K562 (cell line): ENCODE results near the gene SUCO. TPM values are rescaled to one million over a fixed set of nuclear protein-coding genes. Genes with fewer than 3 reads are reported as not detected.

ENCODE experiments used
- ATAC-seq: fragments of 200-7000 bp; cut with Tn5 transposase; 3 replicates; pipeline ENCODE4 v1.9.1; 2020; ENCODE audit warnings: moderate library complexity
- BruUV-seq: library from RNA; stranded (reverse); fragments of 400-500 nt; replicated peaks from 2 replicates; lab custom pipeline; 2021; lab: Mats Ljungman, UMichigan
- CTCF ChIA-PET: fragments of 300-600 bp; formaldehyde crosslinking; extraction: SDS; loops from one replicate; lab custom pipeline; 2021; ENCODE audit warnings: low intra/inter-chr PET ratio; lab: Yijun Ruan, JAX
- POLR2A ChIA-PET: fragments of 300-600, 350-650 bp; sonication (Branson Sonifier 250); formaldehyde crosslinking; extraction: SDS; loops from one replicate; lab custom pipeline; 2021; ENCODE audit warnings: antibody characterized with exemption, inconsistent platforms; lab: Yijun Ruan, JAX
- DNase-seq, 4 experiments: peaks; one replicate each; pipeline versions ENCODE4 v3.0.0 to v3.0.0-alpha.2; 2011 to 2018; ENCODE audit warnings: low spot score in 3 of 4, mixed read lengths in 3 of 4; ENCODE audit errors: extremely low read depth in 1 of 4
- FAIRE-seq: peaks from 2 replicates; lab custom pipeline; 2011; peaks lifted over from hg19 to GRCh38; lab: Jason Lieb, UNC
- H2AFZ ChIP-seq: 2 replicates; pipeline ENCODE4 v1.6.0; 2011; ENCODE audit warnings: low read depth, low read length, control low read depth, inconsistent platforms
- H3K27ac ChIP-seq: fragments of 200-600 bp; 3 replicates; pipeline ENCODE4 v1.8.0; 2011; ENCODE audit warnings: low read depth, mild to moderate bottlenecking, control low read depth, inconsistent platforms, low read length, moderate library complexity, mixed read lengths; ENCODE audit errors: extremely low read depth
- H3K27me3 ChIP-seq, 2 experiments: fragments of 300-600 bp in 1 of 2; 2 replicates in 1 of 2; 3 replicates in 1 of 2; pipeline versions ENCODE4 v1.6.0 to v1.8.0; 2011; ENCODE audit warnings: inconsistent platforms in 2 of 2, low read length in 2 of 2, mild to moderate bottlenecking in 1 of 2, mixed read lengths in 1 of 2, moderate library complexity in 1 of 2; ENCODE audit not compliant: control insufficient read depth in 2 of 2, insufficient read depth in 2 of 2
- H3K36me3 ChIP-seq: fragments of 300-600 bp; 3 replicates; pipeline ENCODE4 v1.8.0; 2011; ENCODE audit warnings: mild to moderate bottlenecking, low read length, inconsistent platforms; ENCODE audit not compliant: control insufficient read depth, insufficient read depth
- H3K4me1 ChIP-seq, 2 experiments: fragments of 200-600 bp in 1 of 2; replicated peaks in 1 of 2; 2 replicates in 1 of 2; 3 replicates in 1 of 2; pipeline versions ENCODE4 v1.5.1 to v1.8.0; 2011; ENCODE audit warnings: inconsistent platforms in 2 of 2, low read length in 2 of 2, mild to moderate bottlenecking in 1 of 2, mixed read lengths in 1 of 2, moderate library complexity in 1 of 2; ENCODE audit not compliant: control insufficient read depth in 2 of 2, insufficient read depth in 2 of 2
- H3K4me2 ChIP-seq: 2 replicates; pipeline ENCODE4 v1.6.1; 2011; ENCODE audit warnings: low read length, control low read depth, inconsistent platforms, mixed read lengths; ENCODE audit not compliant: insufficient read depth
- H3K4me3 ChIP-seq: fragments of 200-600 bp; sonication (generic), shearing (Covaris generic); 2 replicates; pipeline ENCODE4 v1.5.1; 2016; ENCODE audit warnings: control low read depth, inconsistent platforms
- H3K79me2 ChIP-seq: fragments of 200-600 bp; 3 replicates; pipeline ENCODE4 v1.8.0; 2011; ENCODE audit warnings: low read length, inconsistent platforms; ENCODE audit not compliant: control insufficient read depth, insufficient read depth
- H3K9ac ChIP-seq, 2 experiments: 2 replicates each; pipeline versions ENCODE4 v1.6.0 to v1.6.1; 2011; ENCODE audit warnings: low read depth in 2 of 2, low read length in 2 of 2, control low read depth in 1 of 2, inconsistent platforms in 1 of 2, mild to moderate bottlenecking in 1 of 2, mixed read lengths in 1 of 2; ENCODE audit not compliant: insufficient read depth in 1 of 2
- H3K9me1 ChIP-seq: one replicate; pipeline ENCODE4 v1.6.0; 2011; ENCODE audit warnings: inconsistent platforms, mild to moderate bottlenecking, low read length, moderate library complexity; ENCODE audit not compliant: control insufficient read depth, insufficient read depth
- H3K9me3 ChIP-seq: replicated peaks from 2 replicates; pipeline ENCODE4 v1.5.1; 2011; ENCODE audit warnings: low read depth, low read length, inconsistent platforms; ENCODE audit not compliant: control insufficient read depth, insufficient read depth
- H4K20me1 ChIP-seq: replicated peaks from 2 replicates; pipeline ENCODE4 v1.6.1; 2011; ENCODE audit warnings: low read length, inconsistent platforms, mixed read lengths; ENCODE audit not compliant: control insufficient read depth, insufficient read depth
- MAX ChIP-seq: sonication (generic); formaldehyde crosslinking; IDR thresholded peaks from 2 replicates; pipeline ENCODE4 v1.9.0; 2022; ENCODE audit warnings: mild to moderate bottlenecking, missing genetic modification reagents
- NFRKB ChIP-seq: fragments of 450-650 bp; IDR thresholded peaks from 2 replicates; pipeline ENCODE4 v1.6.1; 2016; ENCODE audit warnings: low read depth
- TEAD1 ChIP-seq, 2 experiments: fragments of 450-650 bp in 1 of 2; sonication (generic) in 1 of 2; formaldehyde crosslinking; IDR thresholded peaks; 2 replicates each; pipeline versions ENCODE4 v1.4.0 to v1.8.0; 2020 to 2022; ENCODE audit warnings: mild to moderate bottlenecking in 2 of 2, missing genetic modification reagents in 1 of 2
- ZNF511 ChIP-seq: sonication (generic); formaldehyde crosslinking; IDR thresholded peaks from 2 replicates; pipeline ENCODE4 v1.8.0; 2022; ENCODE audit warnings: mild to moderate bottlenecking, missing genetic modification reagents
- WGBS: fragments of 100-300 bp; shearing (Covaris generic); methylation state at CpG from one replicate; pipeline ENCODE4 v1.1.6; 2016; ENCODE audit warnings: low coverage, mixed read lengths; ENCODE audit not compliant: insufficient coverage; ENCODE audit errors: missing lambda C conversion rate; 5-methylcytosine and 5-hydroxymethylcytosine counted together
- in situ Hi-C: fragments of 300-500 bp; cut with MboI; formaldehyde crosslinking; loops from 4 replicates; pipeline ENCODE4 v1.15.0; 2018; ENCODE audit warnings: inconsistent platforms, mixed read lengths
- intact Hi-C: fragments of 100-400 bp; cut with micrococcal nuclease; formaldehyde crosslinking; loops from 2 replicates; pipeline ENCODE4 v1.14.2; 2022
- polyA plus RNA-seq, 8 experiments: library from polyadenylated mRNA; depleted of rRNA in 4 of 8; stranded (reverse) in 5 of 8; unstranded in 3 of 8; fragments of >200 nt; fragmentation: Nextera tagmentation in 2 of 8; fragmentation: Illumina TruSeq in 1 of 8; extraction: Ambion mirVana in 2 of 8; extraction: Trizol in 1 of 8; gene quantifications; 2 replicates each; pipeline versions ENCODE4 v1.2.1 to v1.2.3, GENCODE V29; 2011 to 2014; ENCODE audit warnings: inconsistent platforms in 1 of 8, missing spikeins in 1 of 8
- total RNA-seq, 7 experiments: library from RNA; depleted of rRNA in 6 of 7; stranded (reverse); fragments of >200 nt in 6 of 7; fragmentation: Illumina TruSeq in 2 of 7; extraction: Trizol in 2 of 7; gene quantifications; 2 replicates each; pipeline versions ENCODE4 v1.2.1 to v1.2.3, GENCODE V29; 2011 to 2021; ENCODE audit warnings: low replicate concordance in 1 of 7
- TF ChIP-seq, protein P1 (sequence below): fragments of 450-650 bp; IDR thresholded peaks from 2 replicates; pipeline ENCODE4 v1.6.1; 2016; ENCODE audit warnings: mild to moderate bottlenecking, moderate library complexity

Gene SUCO
- total and polyA plus RNA-seq, 9 of the 15 experiments (the other 6 are each of a cell fraction or from before 2014, with no cell fraction given) = 2.5 to 20.6 (median 14.3) TPM

- TF ChIP-seq NFRKB = no peak
- TF ChIP-seq, all 486 proteins: peak for 5
Observed at GRCh38 chr1:172638885-172639831, 106.2 kb downstream of the SUCO start (continued).

DNA sequence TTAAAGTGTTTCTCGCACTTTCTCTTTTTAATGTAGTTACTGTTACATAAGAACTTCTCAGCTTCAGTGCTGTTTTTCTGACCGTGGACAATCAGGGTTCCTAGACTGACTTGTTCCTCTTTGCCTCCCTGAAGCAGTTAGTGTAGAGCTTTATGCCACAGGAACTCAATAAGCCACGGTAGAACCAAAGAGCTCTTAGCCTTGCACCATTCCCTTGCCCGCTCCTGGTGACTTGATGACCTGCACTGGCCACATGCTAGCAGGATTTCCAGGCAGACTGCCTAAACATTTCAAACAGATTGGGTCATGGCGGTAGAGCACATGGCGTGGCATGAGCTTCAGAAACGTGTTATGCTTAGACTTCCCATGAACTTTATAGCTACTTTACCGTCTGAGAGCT lies 107.2 kb downstream of the SUCO start:
- ChIA-PET POLR2A (interaction anchor here (0.9 to 1.8 kb wide), 4 partner anchors 10 to 368 kb away, joined by 3 to 7 read pairs (median 4); no protein-coding TSS in a partner anchor), CTCF (no interaction called here)
- Histone ChIP-seq H3K4me1 (peaks cover 0 to 36% of the 10 kb centered on the region in 2 experiments; a peak in 4 of 5 replicates), H3K4me2 (no peak overlapping the region), H3K9ac (no peak overlapping the region), H3K9me1 (no peaks in the 10 kb centered on the region), H3K79me2 (no peaks in the 10 kb centered on the region), H4K20me1 (no peaks in the 10 kb centered on the region), H2AFZ (peak overlapping the region; percentile 54; the same call in 1 of the 2 replicates), H3K9me3 (peaks cover 4% of the 10 kb centered on the region; the same call in 1 of the 2 replicates), H3K36me3 (no peaks in the 10 kb centered on the region), H3K27me3 (no peaks in the 10 kb centered on the region), H3K4me3 (no peak overlapping the region), H3K27ac (no peak overlapping the region)
- in situ Hi-C loops (no loop called here), intact Hi-C loops (loop anchor here (5.0 kb wide), 1 partner anchor 433 kb away; no protein-coding TSS in a partner anchor)
- no peak for DNase-seq
- WGBS = 22% methylated on average over 8 of the region's 8 CpGs
- no peak for FAIRE-seq
- no peak for ATAC-seq
- TF ChIP-seq TEAD1 (CRISPR knock-in tag; IDR thresholded peaks at IDR 0.05) (0 out of 4 replicates have a peak, but pooled peaks of 1 of the 2 experiments have one; percentile 14), MAX (CRISPR knock-in tag) (peak; percentile 67), ZNF511 (0 out of 2 replicates have a peak, but pooled peaks have one; percentile 31)
- TF ChIP-seq, protein P1, sequence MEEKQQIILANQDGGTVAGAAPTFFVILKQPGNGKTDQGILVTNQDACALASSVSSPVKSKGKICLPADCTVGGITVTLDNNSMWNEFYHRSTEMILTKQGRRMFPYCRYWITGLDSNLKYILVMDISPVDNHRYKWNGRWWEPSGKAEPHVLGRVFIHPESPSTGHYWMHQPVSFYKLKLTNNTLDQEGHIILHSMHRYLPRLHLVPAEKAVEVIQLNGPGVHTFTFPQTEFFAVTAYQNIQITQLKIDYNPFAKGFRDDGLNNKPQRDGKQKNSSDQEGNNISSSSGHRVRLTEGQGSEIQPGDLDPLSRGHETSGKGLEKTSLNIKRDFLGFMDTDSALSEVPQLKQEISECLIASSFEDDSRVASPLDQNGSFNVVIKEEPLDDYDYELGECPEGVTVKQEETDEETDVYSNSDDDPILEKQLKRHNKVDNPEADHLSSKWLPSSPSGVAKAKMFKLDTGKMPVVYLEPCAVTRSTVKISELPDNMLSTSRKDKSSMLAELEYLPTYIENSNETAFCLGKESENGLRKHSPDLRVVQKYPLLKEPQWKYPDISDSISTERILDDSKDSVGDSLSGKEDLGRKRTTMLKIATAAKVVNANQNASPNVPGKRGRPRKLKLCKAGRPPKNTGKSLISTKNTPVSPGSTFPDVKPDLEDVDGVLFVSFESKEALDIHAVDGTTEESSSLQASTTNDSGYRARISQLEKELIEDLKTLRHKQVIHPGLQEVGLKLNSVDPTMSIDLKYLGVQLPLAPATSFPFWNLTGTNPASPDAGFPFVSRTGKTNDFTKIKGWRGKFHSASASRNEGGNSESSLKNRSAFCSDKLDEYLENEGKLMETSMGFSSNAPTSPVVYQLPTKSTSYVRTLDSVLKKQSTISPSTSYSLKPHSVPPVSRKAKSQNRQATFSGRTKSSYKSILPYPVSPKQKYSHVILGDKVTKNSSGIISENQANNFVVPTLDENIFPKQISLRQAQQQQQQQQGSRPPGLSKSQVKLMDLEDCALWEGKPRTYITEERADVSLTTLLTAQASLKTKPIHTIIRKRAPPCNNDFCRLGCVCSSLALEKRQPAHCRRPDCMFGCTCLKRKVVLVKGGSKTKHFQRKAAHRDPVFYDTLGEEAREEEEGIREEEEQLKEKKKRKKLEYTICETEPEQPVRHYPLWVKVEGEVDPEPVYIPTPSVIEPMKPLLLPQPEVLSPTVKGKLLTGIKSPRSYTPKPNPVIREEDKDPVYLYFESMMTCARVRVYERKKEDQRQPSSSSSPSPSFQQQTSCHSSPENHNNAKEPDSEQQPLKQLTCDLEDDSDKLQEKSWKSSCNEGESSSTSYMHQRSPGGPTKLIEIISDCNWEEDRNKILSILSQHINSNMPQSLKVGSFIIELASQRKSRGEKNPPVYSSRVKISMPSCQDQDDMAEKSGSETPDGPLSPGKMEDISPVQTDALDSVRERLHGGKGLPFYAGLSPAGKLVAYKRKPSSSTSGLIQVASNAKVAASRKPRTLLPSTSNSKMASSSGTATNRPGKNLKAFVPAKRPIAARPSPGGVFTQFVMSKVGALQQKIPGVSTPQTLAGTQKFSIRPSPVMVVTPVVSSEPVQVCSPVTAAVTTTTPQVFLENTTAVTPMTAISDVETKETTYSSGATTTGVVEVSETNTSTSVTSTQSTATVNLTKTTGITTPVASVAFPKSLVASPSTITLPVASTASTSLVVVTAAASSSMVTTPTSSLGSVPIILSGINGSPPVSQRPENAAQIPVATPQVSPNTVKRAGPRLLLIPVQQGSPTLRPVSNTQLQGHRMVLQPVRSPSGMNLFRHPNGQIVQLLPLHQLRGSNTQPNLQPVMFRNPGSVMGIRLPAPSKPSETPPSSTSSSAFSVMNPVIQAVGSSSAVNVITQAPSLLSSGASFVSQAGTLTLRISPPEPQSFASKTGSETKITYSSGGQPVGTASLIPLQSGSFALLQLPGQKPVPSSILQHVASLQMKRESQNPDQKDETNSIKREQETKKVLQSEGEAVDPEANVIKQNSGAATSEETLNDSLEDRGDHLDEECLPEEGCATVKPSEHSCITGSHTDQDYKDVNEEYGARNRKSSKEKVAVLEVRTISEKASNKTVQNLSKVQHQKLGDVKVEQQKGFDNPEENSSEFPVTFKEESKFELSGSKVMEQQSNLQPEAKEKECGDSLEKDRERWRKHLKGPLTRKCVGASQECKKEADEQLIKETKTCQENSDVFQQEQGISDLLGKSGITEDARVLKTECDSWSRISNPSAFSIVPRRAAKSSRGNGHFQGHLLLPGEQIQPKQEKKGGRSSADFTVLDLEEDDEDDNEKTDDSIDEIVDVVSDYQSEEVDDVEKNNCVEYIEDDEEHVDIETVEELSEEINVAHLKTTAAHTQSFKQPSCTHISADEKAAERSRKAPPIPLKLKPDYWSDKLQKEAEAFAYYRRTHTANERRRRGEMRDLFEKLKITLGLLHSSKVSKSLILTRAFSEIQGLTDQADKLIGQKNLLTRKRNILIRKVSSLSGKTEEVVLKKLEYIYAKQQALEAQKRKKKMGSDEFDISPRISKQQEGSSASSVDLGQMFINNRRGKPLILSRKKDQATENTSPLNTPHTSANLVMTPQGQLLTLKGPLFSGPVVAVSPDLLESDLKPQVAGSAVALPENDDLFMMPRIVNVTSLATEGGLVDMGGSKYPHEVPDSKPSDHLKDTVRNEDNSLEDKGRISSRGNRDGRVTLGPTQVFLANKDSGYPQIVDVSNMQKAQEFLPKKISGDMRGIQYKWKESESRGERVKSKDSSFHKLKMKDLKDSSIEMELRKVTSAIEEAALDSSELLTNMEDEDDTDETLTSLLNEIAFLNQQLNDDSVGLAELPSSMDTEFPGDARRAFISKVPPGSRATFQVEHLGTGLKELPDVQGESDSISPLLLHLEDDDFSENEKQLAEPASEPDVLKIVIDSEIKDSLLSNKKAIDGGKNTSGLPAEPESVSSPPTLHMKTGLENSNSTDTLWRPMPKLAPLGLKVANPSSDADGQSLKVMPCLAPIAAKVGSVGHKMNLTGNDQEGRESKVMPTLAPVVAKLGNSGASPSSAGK = no peak
- no TSS peak for BruUV-seq
